ENCODE measurements around the gene PVALEF.

Gene PVALEF

GRCh38 chr17:81147701-81148100 lies 17.6 kb upstream of the PVALEF start:
- Histone ChIP-seq H3K27me3 (ENCODE audit: low read depth, low read length) (peaks cover 9% of the 10 kb centered on the region), H3K79me2 (ENCODE audit: low read length) (no peaks in the 10 kb centered on the region), H3K4me1 (ENCODE audit: low read length) (no peaks in the 10 kb centered on the region), H3K4me3 (ENCODE audit: low read length) (no peak overlapping the region), H3K36me3 (replicated peaks; ENCODE audit: low read depth, low read length) (no peaks in the 10 kb centered on the region), H3K9me3 (ENCODE audit: insufficient read depth, low read length) (no peaks in the 10 kb centered on the region), H2AFZ (ENCODE audit: low read depth, low read length) (no peak overlapping the region), H4K20me1 (ENCODE audit: insufficient read depth, low read length) (no peaks in the 10 kb centered on the region), H3K4me2 (ENCODE audit: low read length) (no peak overlapping the region), H3K27ac (ENCODE audit: low read length) (no peak overlapping the region), H3K9ac (ENCODE audit: low read length) (no peak overlapping the region)
- no peak for TF ChIP-seq CTCF (IDR thresholded peaks at IDR 0.05; ENCODE audit: low read depth, low read length)
- TF ChIP-seq EZH2phosphoT487 (IDR thresholded peaks at IDR 0.05; ENCODE audit: low read depth), result no peak

- Histone ChIP-seq H4K20me1 (ENCODE audit: insufficient read depth, low read length) (no peaks in the 10 kb centered on the region), H3K4me2 (ENCODE audit: low read length) (no peak overlapping the region), H3K9me3 (ENCODE audit: insufficient read depth, low read length) (no peaks in the 10 kb centered on the region), H3K4me3 (ENCODE audit: low read length) (no peak overlapping the region), H2AFZ (ENCODE audit: low read depth, low read length) (no peak overlapping the region), H3K4me1 (ENCODE audit: low read length) (no peaks in the 10 kb centered on the region), H3K79me2 (ENCODE audit: low read length) (no peaks in the 10 kb centered on the region), H3K27ac (ENCODE audit: low read length) (no peak overlapping the region), H3K27me3 (ENCODE audit: low read depth, low read length) (peaks cover 16% of the 10 kb centered on the region), H3K9ac (ENCODE audit: low read length) (no peak overlapping the region), H3K36me3 (replicated peaks; ENCODE audit: low read depth, low read length) (no peaks in the 10 kb centered on the region)
- TF ChIP-seq EZH2phosphoT487 (IDR thresholded peaks at IDR 0.05; ENCODE audit: low read depth) (no peak), CTCF (IDR thresholded peaks at IDR 0.05; ENCODE audit: low read depth, low read length) (no peak)
These were observed 16.7 kb upstream of the PVALEF start for GRCh38 chr17:81148571-81148970.

- peaks cover 13% of the 10 kb centered on the region for H3K27me3 ChIP-seq (ENCODE audit: low read depth, low read length)
- no peak overlapping the region for H3K4me2 ChIP-seq (ENCODE audit: low read length)
- no peaks in the 10 kb centered on the region for H3K4me1 ChIP-seq (ENCODE audit: low read length)
- H3K4me3 ChIP-seq (ENCODE audit: low read length), result no peak overlapping the region
- H3K9me3 ChIP-seq (ENCODE audit: insufficient read depth, low read length), result no peaks in the 10 kb centered on the region
- no peaks in the 10 kb centered on the region for H3K36me3 ChIP-seq (replicated peaks; ENCODE audit: low read depth, low read length)
- no peaks in the 10 kb centered on the region for H4K20me1 ChIP-seq (ENCODE audit: insufficient read depth, low read length)
- no peak overlapping the region for H3K9ac ChIP-seq (ENCODE audit: low read length)
- TF ChIP-seq EZH2phosphoT487 (IDR thresholded peaks at IDR 0.05; ENCODE audit: low read depth) (no peak), CTCF (IDR thresholded peaks at IDR 0.05; ENCODE audit: low read depth, low read length) (no peak)
- H2AFZ ChIP-seq (ENCODE audit: low read depth, low read length), result no peak overlapping the region
- H3K79me2 ChIP-seq (ENCODE audit: low read length), result no peaks in the 10 kb centered on the region
- no peak overlapping the region for H3K27ac ChIP-seq (ENCODE audit: low read length)
These were observed 16.2 kb upstream of the PVALEF start for GRCh38 chr17:81148986-81149533.

- Histone ChIP-seq H3K4me1 (ENCODE audit: low read length) (no peaks in the 10 kb centered on the region), H4K20me1 (ENCODE audit: insufficient read depth, low read length) (no peaks in the 10 kb centered on the region), H3K36me3 (replicated peaks; ENCODE audit: low read depth, low read length) (no peaks in the 10 kb centered on the region), H3K4me2 (ENCODE audit: low read length) (no peak overlapping the region), H3K4me3 (ENCODE audit: low read length) (no peak overlapping the region), H3K27ac (ENCODE audit: low read length) (no peak overlapping the region), H3K79me2 (ENCODE audit: low read length) (no peaks in the 10 kb centered on the region), H3K9ac (ENCODE audit: low read length) (no peak overlapping the region), H3K9me3 (ENCODE audit: insufficient read depth, low read length) (no peaks in the 10 kb centered on the region), H2AFZ (ENCODE audit: low read depth, low read length) (no peak overlapping the region), H3K27me3 (ENCODE audit: low read depth, low read length) (peaks cover 12% of the 10 kb centered on the region)
- no peak for TF ChIP-seq CTCF (IDR thresholded peaks at IDR 0.05; ENCODE audit: low read depth, low read length)
- TF ChIP-seq EZH2phosphoT487 (IDR thresholded peaks at IDR 0.05; ENCODE audit: low read depth), result no peak
These were observed 14.8 kb upstream of the PVALEF start for GRCh38 chr17:81150377-81151077.
